SK-N-SH treated with all-trans-retinoic acid at 6 μM for 48 hours (cell line): Measurements from ENCODE around the gene MAP3K20.

Experiments used
- ARNTL ChIP-seq: fragments of 450-650 bp; formaldehyde crosslinking; IDR thresholded peaks from 2 replicates; pipeline ENCODE4 v1.5.0; 2020; ENCODE audit warnings: low read depth, mild to moderate bottlenecking, moderate library complexity, borderline replicate concordance
- CSDC2 ChIP-seq: fragments of 250-450 bp; sonication (Bioruptor Pico); IDR thresholded peaks from 2 replicates; pipeline ENCODE4 v1.5.0; 2020; ENCODE audit warnings: mild to moderate bottlenecking, moderate library complexity
- CSRNP3 ChIP-seq: fragments of 250-450 bp; sonication (Bioruptor Pico); IDR thresholded peaks from 2 replicates; pipeline ENCODE4 v1.5.1; 2021; ENCODE audit warnings: mild to moderate bottlenecking, moderate library complexity
- OSR1 ChIP-seq: fragments of 250-450 bp; sonication (Bioruptor Pico); IDR thresholded peaks from 2 replicates; pipeline ENCODE4 v1.8.0; 2022; ENCODE audit warnings: moderate library complexity, mild to moderate bottlenecking, inconsistent platforms
- PATZ1 ChIP-seq: fragments of 250-450 bp; sonication (Bioruptor Pico); IDR thresholded peaks from 2 replicates; pipeline ENCODE4 v1.8.0; 2020; ENCODE audit warnings: mild to moderate bottlenecking, moderate library complexity, borderline replicate concordance
- SNAI2 ChIP-seq: fragments of 250-450 bp; sonication (Bioruptor Pico); IDR thresholded peaks from 2 replicates; pipeline ENCODE4 v1.5.0; 2020; ENCODE audit warnings: mild to moderate bottlenecking, moderate library complexity
- TCF4 ChIP-seq: fragments of 250-450 bp; sonication (Bioruptor Pico); IDR thresholded peaks from 2 replicates; pipeline ENCODE4 v1.8.0; 2021; ENCODE audit warnings: mild to moderate bottlenecking, moderate library complexity, borderline replicate concordance
- TOX ChIP-seq: fragments of 250-450 bp; sonication (Bioruptor Pico); IDR thresholded peaks from 2 replicates; pipeline ENCODE4 v1.8.0; 2021; ENCODE audit warnings: mild to moderate bottlenecking, moderate library complexity, borderline replicate concordance
- TSHZ2 ChIP-seq: fragments of 250-450 bp; sonication (Bioruptor Pico); IDR thresholded peaks from 2 replicates; pipeline ENCODE4 v1.5.0; 2020; ENCODE audit warnings: mild to moderate bottlenecking, moderate library complexity
- ZC3H10 ChIP-seq: fragments of 250-450 bp; sonication (Bioruptor Pico); IDR thresholded peaks from 2 replicates; pipeline ENCODE4 v1.5.1; 2021; ENCODE audit warnings: mild to moderate bottlenecking, moderate library complexity
- ZFP3 ChIP-seq: fragments of 250-450 bp; sonication (Bioruptor Pico); IDR thresholded peaks from 2 replicates; pipeline ENCODE4 v1.5.0; 2020; ENCODE audit warnings: mild to moderate bottlenecking, moderate library complexity
- ZFP30 ChIP-seq: fragments of 450-650 bp; formaldehyde crosslinking; IDR thresholded peaks from 2 replicates; pipeline ENCODE4 v1.5.0; 2022; ENCODE audit warnings: mild to moderate bottlenecking, moderate library complexity
- ZNF70 ChIP-seq: fragments of 450-650 bp; formaldehyde crosslinking; IDR thresholded peaks from 2 replicates; pipeline ENCODE4 v1.5.0; 2020; ENCODE audit warnings: mild to moderate bottlenecking, moderate library complexity
- TF ChIP-seq, protein P1 (sequence below): fragments of 250-450 bp; sonication (Bioruptor Pico); IDR thresholded peaks from 2 replicates; pipeline ENCODE4 v1.5.1; 2020; ENCODE audit warnings: low read depth, mild to moderate bottlenecking, moderate library complexity

DNA sequence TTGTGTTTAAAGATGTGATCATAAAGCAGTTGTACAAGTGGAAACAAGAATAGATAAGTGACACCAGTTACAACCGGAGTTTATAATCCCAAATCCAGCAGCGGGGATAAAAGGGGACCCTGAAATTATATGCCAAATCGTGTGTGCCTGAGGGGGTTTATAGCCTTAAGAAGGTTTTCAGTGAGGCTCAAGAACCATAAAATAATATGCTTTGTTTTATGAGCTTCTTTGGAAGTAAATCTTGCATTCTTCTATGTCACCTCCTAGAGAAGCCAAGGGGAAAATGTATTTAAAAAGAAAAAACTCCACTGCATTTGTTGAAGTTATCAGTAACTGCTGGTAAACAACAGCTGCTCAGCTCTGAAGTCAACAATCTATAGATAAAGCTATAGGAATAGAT is 25.8 kb upstream of the MAP3K20 start:
- TF ChIP-seq ARNTL (CRISPR knock-in tag) (no peak), TSHZ2 (no peak), CSRNP3 (CRISPR knock-in tag) (no peak), OSR1 (no peak), TCF4 (CRISPR knock-in tag) (no peak), TOX (no peak), SNAI2 (CRISPR knock-in tag) (no peak), CSDC2 (CRISPR knock-in tag) (no peak), ZNF70 (CRISPR knock-in tag) (no peak), ZFP3 (CRISPR knock-in tag) (no peak), PATZ1 (CRISPR knock-in tag) (no peak), ZFP30 (CRISPR knock-in tag) (no peak), ZC3H10 (CRISPR knock-in tag) (no peak)
- TF ChIP-seq, protein P1, sequence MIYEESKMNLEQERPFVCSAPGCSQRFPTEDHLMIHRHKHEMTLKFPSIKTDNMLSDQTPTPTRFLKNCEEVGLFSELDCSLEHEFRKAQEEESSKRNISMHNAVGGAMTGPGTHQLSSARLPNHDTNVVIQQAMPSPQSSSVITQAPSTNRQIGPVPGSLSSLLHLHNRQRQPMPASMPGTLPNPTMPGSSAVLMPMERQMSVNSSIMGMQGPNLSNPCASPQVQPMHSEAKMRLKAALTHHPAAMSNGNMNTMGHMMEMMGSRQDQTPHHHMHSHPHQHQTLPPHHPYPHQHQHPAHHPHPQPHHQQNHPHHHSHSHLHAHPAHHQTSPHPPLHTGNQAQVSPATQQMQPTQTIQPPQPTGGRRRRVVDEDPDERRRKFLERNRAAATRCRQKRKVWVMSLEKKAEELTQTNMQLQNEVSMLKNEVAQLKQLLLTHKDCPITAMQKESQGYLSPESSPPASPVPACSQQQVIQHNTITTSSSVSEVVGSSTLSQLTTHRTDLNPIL (CRISPR knock-in tag), result no peak
